Psoas muscle (tissue), 8 donors: ENCODE results near the gene ZNF764. TPM values are rescaled to one million over a fixed set of nuclear protein-coding genes. Genes with fewer than 3 reads are reported as not detected.

ENCODE experiments used
- ATAC-seq, 4 donors: fragments of 200-7000 bp; cut with Tn5 transposase; one replicate each; pipeline ENCODE4 v1.9.1; 2020; ENCODE audit warnings: moderate library complexity in 3 of 4, mild to moderate bottlenecking in 2 of 4
- DNase-seq, 2 donors: peaks; one replicate each; pipeline ENCODE4 v3.0.0-alpha.2; 2020
- H3K27ac ChIP-seq: fragments of 200-600 bp; one replicate; pipeline ENCODE4 v1.8.0; 2022
- H3K27me3 ChIP-seq, 3 donors: fragments of 200-600 bp in 1 of 3; one replicate each; pipeline versions ENCODE4 v1.6.1 to v1.8.0; 2013 to 2022; ENCODE audit warnings: low read length in 2 of 3, mild to moderate bottlenecking in 2 of 3, moderate library complexity in 1 of 3; ENCODE audit not compliant: insufficient read depth in 3 of 3
- H3K36me3 ChIP-seq, 2 donors: fragments of 200-600 bp in 1 of 2; one replicate each; pipeline versions ENCODE4 v1.6.1 to v1.8.0; 2013 to 2022; ENCODE audit warnings: low read depth in 1 of 2, mild to moderate bottlenecking in 1 of 2, moderate library complexity in 1 of 2; ENCODE audit not compliant: insufficient read depth in 1 of 2
- H3K4me1 ChIP-seq: fragments of 200-600 bp; one replicate; pipeline ENCODE4 v1.8.0; 2022
- H3K4me3 ChIP-seq: fragments of 200-600 bp; one replicate; pipeline ENCODE4 v1.8.0; 2022; ENCODE audit warnings: mild to moderate bottlenecking
- H3K9me3 ChIP-seq: fragments of 200-600 bp; one replicate; pipeline ENCODE4 v1.8.0; 2022
- WGBS, 3 donors: extraction: QIAGEN DNeasy Blood & Tissue Kit; methylation state at CpG; one replicate each; pipeline versions ENCODE4 v1.1.6 to v1.1.7; 2013; 5-methylcytosine and 5-hydroxymethylcytosine counted together
- intact Hi-C, 2 donors: fragments of 100-400 bp; cut with DNase I; formaldehyde crosslinking; loops; one replicate each; pipeline versions ENCODE4 v1.11.0 to v1.14.2; 2022
- polyA plus RNA-seq, 3 donors: library from polyadenylated mRNA; stranded (reverse); fragments of 200-250 nt; gene quantifications; one replicate each; pipeline ENCODE4 v1.2.3, GENCODE V29; 2013
- total RNA-seq, 4 donors: library from RNA; stranded (reverse); fragmentation: NEBNext Ultra II Directional in 2 of 4; extraction: Animal tissue kit (Norgen Biotek cat#: 25700) in 2 of 4; gene quantifications; one replicate each; pipeline versions ENCODE4 v1.2.1 to v1.2.4, GENCODE V29; 2021 to 2023
- TF ChIP-seq, protein P1 (sequence below): fragments of 200-600 bp; IDR thresholded peaks from one replicate; pipeline ENCODE4 v1.8.0; 2022; ENCODE audit warnings: antibody characterized with exemption
- donor health status: healthy with polysubstance abuse.
- donor health status: DM: no; HTN: no; CAD: no; lungs with moderate emphysema.
- donor health status: Bipolar disorder and iron deficiency.
- donor health status: healthy.
- donor health status: DM: yes; HTN: yes; CAD: no.
- donor health status: DM: no; HTN: no; CAD: no.
- donor health status: DM: no; HTN: no; CAD: no.
- donor health status: DM: yes; HTN: yes; CAD: no.

The ZNF764 gene
- total and polyA plus RNA-seq, 7 donors = 1.9 to 8.7 (median 5.1) TPM

DNA sequence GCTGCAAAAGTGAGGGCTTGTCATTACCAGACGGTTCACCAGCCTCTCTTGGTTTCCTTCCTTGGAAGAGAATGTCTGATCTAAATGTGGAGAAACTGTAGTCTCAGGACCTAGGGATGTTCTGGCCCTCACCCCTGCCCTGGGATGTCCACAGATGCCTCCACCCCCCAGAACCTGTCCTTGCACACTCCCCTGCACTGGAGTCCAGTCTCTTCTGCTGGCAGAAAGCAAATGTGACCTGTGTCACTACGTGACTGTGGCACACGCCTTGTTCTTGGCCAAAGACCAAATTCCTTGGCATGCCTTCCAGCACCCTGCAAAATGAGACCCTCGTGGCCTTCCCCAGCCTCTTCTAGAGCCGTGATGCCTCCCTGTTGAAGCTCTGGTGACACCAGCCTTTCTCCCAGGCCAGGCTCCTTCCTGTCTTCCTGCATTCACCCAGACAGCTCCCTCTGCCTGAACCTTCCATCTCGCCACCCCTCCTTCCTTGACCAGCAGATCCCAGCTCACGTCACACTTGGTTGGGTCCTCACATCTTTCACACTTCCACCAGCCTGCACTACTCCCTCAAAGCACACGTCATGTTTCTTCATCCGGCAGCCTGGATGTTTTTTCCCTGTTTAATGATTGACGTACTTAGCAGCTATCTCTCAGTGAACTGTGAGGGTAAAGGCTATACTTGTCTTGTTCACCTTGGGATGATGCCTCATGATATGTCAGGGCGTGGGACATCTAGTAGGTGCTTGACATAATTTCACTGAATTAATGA lies 36.1 kb downstream of the ZNF764 start:
- Histone ChIP-seq H3K9me3 (no peaks in the 10 kb centered on the region), H3K36me3 (peaks cover 0 to 8% of the 10 kb centered on the region in 2 donors), H3K4me1 (peaks cover 5% of the 10 kb centered on the region), H3K27ac (no peak overlapping the region), H3K4me3 (no peak overlapping the region), H3K27me3 (no peaks in the 10 kb centered on the region)
- TF ChIP-seq, protein P1, sequence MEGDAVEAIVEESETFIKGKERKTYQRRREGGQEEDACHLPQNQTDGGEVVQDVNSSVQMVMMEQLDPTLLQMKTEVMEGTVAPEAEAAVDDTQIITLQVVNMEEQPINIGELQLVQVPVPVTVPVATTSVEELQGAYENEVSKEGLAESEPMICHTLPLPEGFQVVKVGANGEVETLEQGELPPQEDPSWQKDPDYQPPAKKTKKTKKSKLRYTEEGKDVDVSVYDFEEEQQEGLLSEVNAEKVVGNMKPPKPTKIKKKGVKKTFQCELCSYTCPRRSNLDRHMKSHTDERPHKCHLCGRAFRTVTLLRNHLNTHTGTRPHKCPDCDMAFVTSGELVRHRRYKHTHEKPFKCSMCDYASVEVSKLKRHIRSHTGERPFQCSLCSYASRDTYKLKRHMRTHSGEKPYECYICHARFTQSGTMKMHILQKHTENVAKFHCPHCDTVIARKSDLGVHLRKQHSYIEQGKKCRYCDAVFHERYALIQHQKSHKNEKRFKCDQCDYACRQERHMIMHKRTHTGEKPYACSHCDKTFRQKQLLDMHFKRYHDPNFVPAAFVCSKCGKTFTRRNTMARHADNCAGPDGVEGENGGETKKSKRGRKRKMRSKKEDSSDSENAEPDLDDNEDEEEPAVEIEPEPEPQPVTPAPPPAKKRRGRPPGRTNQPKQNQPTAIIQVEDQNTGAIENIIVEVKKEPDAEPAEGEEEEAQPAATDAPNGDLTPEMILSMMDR = no peak
- 34 to 43% (median 38%) methylated on average over 11 of the region's 11 CpGs for WGBS, 3 donors
- intact Hi-C loops = no loop called here
- DNase-seq (no peak), ATAC-seq (no peak)

DNA sequence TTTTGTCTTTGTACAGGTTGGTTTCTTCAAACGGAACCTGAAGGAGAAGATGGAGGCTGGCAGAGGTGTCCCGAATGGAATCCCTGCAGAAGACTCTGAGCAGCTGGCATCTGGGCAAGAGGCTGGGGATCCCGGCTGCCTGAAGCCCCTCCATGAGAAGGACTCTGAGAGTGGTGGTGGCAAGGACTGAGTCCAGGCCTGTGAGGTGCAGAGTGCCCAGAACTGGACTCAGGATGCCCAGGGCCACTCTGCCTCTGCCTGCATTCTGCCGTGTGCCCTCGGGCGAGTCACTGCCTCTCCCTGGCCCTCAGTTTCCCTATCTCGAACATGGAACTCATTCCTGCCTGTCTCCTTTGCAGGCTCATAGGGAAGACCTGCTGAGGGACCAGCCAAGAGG lies 36.7 kb downstream of the ZNF764 start:
- ATAC-seq (no peak), DNase-seq (no peak)
- Histone ChIP-seq H3K27ac (no peak overlapping the region), H3K4me3 (no peak overlapping the region), H3K27me3 (no peaks in the 10 kb centered on the region), H3K9me3 (no peaks in the 10 kb centered on the region), H3K36me3 (peaks cover 0 to 8% of the 10 kb centered on the region in 2 donors), H3K4me1 (peaks cover 5% of the 10 kb centered on the region)
- TF ChIP-seq, protein P1 = no peak
- intact Hi-C loops = no loop called here
- 79 to 89% (median 84%) methylated on average over 7 of the region's 7 CpGs for WGBS, 3 donors

DNA sequence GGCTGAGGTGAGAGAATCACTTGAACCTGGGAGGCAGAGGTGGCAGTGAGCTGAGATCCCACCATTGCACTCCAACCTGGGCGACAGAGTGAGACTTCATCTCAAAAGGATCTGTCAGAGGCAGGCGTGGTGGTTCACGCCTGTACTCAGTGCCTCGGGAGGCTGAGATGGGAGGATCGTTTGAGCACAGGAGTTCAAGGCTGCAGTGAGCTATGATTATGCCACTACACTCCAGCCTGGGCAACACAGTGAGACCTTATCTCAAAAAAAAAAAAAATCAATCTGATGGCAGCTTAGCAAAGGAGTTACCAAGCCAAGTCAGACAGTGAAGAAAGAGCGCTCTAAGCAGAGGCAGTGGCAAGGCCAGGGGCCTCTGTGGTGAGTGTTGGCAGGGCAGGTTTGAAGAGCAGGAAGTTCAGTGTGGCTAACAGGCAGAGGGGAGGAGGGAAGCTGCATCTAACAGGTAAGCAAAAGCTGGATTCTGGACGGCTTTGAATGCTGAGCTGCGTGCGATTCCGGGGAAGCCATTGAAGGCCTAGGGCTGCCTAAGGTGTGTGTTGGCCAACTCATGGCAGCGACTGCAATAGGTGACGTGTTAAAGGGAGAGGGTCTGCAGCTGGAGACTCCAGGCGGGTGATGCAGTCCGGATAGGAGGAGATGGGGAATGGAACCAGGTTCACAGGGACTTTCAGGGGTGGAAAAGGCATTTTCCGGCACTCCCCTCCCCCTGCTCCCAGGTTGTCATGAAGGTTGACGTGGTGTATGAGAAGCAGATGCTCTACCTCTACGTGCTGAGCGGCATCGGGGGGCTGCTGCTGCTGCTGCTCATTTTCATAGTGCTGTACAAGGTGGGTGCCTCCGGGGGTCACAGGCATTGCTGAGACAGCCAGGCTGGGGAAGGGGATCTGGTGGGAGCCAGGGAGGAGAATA lies 38.8 kb downstream of the ZNF764 start:
- WGBS, 3 donors = 84 to 88% (median 88%) methylated on average over 20 of the region's 20 CpGs
- ATAC-seq (no peak), DNase-seq (no peak)
- TF ChIP-seq, protein P1 = no peak
- Histone ChIP-seq H3K27me3 (no peaks in the 10 kb centered on the region), H3K4me3 (no peak overlapping the region), H3K4me1 (peaks cover 3% of the 10 kb centered on the region), H3K36me3 (no peaks in the 10 kb centered on the region), H3K27ac (no peak overlapping the region), H3K9me3 (no peaks in the 10 kb centered on the region)
- intact Hi-C loops = no loop called here

DNA sequence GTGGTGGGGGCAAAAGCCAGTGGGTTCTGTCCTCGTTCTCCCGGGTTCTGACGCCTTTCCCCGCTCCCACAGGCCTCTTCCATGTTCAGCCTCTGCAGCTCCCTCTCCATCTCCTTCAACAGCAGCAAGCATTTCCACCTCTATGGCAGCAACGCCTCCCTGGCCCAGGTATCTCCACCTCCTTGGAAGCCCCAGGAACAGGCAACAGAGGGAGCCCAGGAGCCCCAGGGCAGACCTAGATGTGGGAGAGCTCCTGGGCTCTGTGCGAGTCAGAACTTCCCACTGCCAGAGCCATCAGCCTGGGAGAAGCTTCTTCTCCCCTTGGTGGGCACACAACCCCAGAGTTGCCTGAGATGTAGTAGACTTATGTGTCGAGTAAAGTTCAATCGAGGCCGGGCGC lies 39.6 kb downstream of the ZNF764 start:
- 85 to 87% (median 86%) methylated on average over 10 of the region's 10 CpGs for WGBS, 3 donors
- intact Hi-C loops = no loop called here

More for the DNA sequence above, 39.6 kb downstream of the ZNF764 start:
- no peaks in the 10 kb centered on the region for H3K27me3 ChIP-seq
- no peaks in the 10 kb centered on the region for H3K36me3 ChIP-seq
- DNase-seq = no peak
- H3K27ac ChIP-seq = no peak overlapping the region
- ATAC-seq = no peak
- H3K4me3 ChIP-seq = no peak overlapping the region
- TF ChIP-seq, protein P1 = no peak
- no peaks in the 10 kb centered on the region for H3K4me1 ChIP-seq
- H3K9me3 ChIP-seq = no peaks in the 10 kb centered on the region
